ENCODE results near the gene MEP1A. TPM values are rescaled to one million over a fixed set of nuclear protein-coding genes. Genes with fewer than 3 reads are reported as not detected.
A peak's percentile ranks its signal among the peaks of the same experiment; 100 is the strongest.
"Not testable (repeated sequence)": the region's sequence is repeated elsewhere in the genome, so short reads cannot be mapped to it uniquely, and the experiment has no call there.

MEP1A gene
- total RNA-seq, 4 donors from 2014 or later = 0.30 to 0.34 TPM; not detected in 2

- peak in 1 of 2 donors; percentile 58 for TF ChIP-seq CTCF (IDR thresholded peaks at IDR 0.05)
- not testable (repeated sequence) for H3K27me3 ChIP-seq; H3K27ac ChIP-seq; H3K4me3 ChIP-seq; DNase-seq (ENCODE audit: low spot score in 2 of 2); H3K9me3 ChIP-seq; H3K36me3 ChIP-seq; H3K4me1 ChIP-seq
- WGBS = 39% methylated on average over 1 of the region's 1 CpG
Observed at GRCh38 chr6:46855966-46856365, 62.8 kb downstream of the MEP1A start.

DNA sequence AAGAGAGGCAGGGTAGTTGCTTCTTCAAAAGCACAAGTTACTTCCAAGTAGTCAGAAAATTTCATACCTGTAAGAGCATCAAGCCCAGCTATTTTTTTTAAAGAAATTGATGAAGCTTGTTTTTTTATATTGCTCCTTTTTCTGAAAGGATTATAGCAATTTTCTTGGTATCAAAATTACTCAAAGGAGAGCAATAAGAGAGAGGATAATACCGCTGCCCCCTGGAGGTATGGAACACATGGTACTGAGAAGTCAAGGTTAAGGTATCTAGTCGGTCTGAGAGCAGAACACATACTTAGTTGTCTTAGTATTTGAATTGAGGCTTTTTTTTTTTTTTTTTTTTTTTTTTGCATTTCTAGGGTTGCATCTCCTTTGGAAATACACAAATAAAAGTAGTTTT is 69.2 kb downstream of the MEP1A start:
- Histone ChIP-seq H3K36me3 (no peaks in the 10 kb centered on the region), H3K27ac (no peak overlapping the region), H3K9me3 (no peaks in the 10 kb centered on the region), H3K4me1 (no peaks in the 10 kb centered on the region), H3K4me3 (no peak overlapping the region), H3K27me3 (no peaks in the 10 kb centered on the region)
- no peak for TF ChIP-seq CTCF (IDR thresholded peaks at IDR 0.05)
- no peak for TF ChIP-seq POLR2AphosphoS5 (IDR thresholded peaks at IDR 0.05)
- TF ChIP-seq EP300 (IDR thresholded peaks at IDR 0.05) = no peak
- TF ChIP-seq POLR2A (IDR thresholded peaks at IDR 0.05) = no peak
- no peak for DNase-seq (ENCODE audit: low spot score in 2 of 2)
- 75% methylated on average over 2 of the region's 2 CpGs for WGBS

- Histone ChIP-seq H3K36me3 (no peaks in the 10 kb centered on the region), H3K4me1 (no peaks in the 10 kb centered on the region), H3K27me3 (no peaks in the 10 kb centered on the region), H3K4me3 (no peak overlapping the region), H3K9me3 (no peaks in the 10 kb centered on the region), H3K27ac (no peak overlapping the region)
- no peak for TF ChIP-seq EP300 (IDR thresholded peaks at IDR 0.05)
- TF ChIP-seq POLR2A (IDR thresholded peaks at IDR 0.05) = no peak
- no peak for TF ChIP-seq POLR2AphosphoS5 (IDR thresholded peaks at IDR 0.05)
- no peak for TF ChIP-seq CTCF (IDR thresholded peaks at IDR 0.05)
- DNase-seq (ENCODE audit: low spot score in 2 of 2) = no peak
- 74% methylated on average over 3 of the region's 3 CpGs for WGBS
Observed at GRCh38 chr6:46863791-46864190, 70.6 kb downstream of the MEP1A start.

DNA sequence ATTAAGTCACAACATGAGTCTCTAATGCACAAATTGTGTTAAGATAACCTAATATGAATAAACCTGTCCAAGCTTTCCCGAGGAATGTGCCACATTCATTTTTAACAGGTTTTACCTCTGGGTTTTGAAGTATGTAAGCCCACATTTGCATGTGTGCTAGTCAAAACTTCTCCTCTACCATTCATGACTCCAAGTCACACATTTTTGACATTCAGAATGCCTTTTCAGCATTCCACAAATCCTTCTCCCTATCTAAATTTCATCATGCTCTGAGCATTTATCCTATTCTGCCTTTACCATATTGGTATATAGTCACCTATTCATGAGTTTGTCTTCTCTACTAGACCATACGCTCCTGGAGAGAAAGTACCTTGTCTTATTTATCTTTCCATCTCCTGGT is 72.0 kb downstream of the MEP1A start:
- 55% methylated on average over 2 of the region's 2 CpGs for WGBS
- no peak for DNase-seq (ENCODE audit: low spot score in 2 of 2)
- Histone ChIP-seq H3K4me1 (no peaks in the 10 kb centered on the region), H3K36me3 (no peaks in the 10 kb centered on the region), H3K27ac (no peak overlapping the region), H3K9me3 (no peaks in the 10 kb centered on the region), H3K4me3 (no peak overlapping the region), H3K27me3 (no peaks in the 10 kb centered on the region)
- TF ChIP-seq EP300 (IDR thresholded peaks at IDR 0.05) (no peak), CTCF (IDR thresholded peaks at IDR 0.05) (no peak), POLR2AphosphoS5 (IDR thresholded peaks at IDR 0.05) (no peak), POLR2A (IDR thresholded peaks at IDR 0.05) (no peak)

DNA sequence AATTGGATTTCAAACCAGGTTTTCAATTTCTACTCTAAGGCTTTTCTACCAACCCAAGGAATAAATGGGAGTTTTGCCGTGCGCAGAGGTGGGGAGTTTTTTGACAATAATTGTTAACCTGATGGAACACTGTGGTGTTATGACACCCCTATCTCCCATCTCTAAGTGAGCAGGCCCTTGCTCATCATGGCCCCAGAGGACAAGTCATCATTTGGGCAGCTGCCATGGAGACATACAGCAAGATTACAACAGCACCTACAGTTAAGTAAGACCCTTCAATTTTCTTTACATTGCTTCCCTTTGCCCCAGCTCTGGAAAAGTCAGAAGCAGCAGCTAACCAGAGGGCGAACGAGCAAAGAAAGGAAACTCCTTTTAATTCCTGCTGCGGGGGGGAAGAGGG is 74.2 kb downstream of the MEP1A start:
- no peaks in the 10 kb centered on the region for H3K27me3 ChIP-seq
- no peak for TF ChIP-seq CTCF (IDR thresholded peaks at IDR 0.05)
- TF ChIP-seq EP300 (IDR thresholded peaks at IDR 0.05) = no peak
- no peaks in the 10 kb centered on the region for H3K36me3 ChIP-seq
- no peak overlapping the region for H3K4me3 ChIP-seq
- WGBS = 77% methylated on average over 5 of the region's 5 CpGs
- no peak for DNase-seq (ENCODE audit: low spot score in 2 of 2)
- H3K9me3 ChIP-seq = no peaks in the 10 kb centered on the region
- H3K4me1 ChIP-seq = no peaks in the 10 kb centered on the region
- no peak overlapping the region for H3K27ac ChIP-seq
